Keratinocyte (primary cell): ENCODE measurements around the gene BAZ1B. TPM values are rescaled to one million over a fixed set of nuclear protein-coding genes. Genes with fewer than 3 reads are reported as not detected.

ENCODE experiments used
- DNase-seq: peaks from one replicate; pipeline ENCODE4 v3.0.0-alpha.2; 2011; ENCODE audit warnings: low read depth, missing footprints, low spot score
- FAIRE-seq: peaks from 2 replicates; lab custom pipeline; 2011; peaks lifted over from hg19 to GRCh38; lab: Jason Lieb, UNC
- H2AFZ ChIP-seq: 2 replicates; pipeline ENCODE4 v1.6.0; 2012; ENCODE audit warnings: low read length, control low read depth, inconsistent platforms; ENCODE audit not compliant: control insufficient read depth
- H3K27ac ChIP-seq: 2 replicates; pipeline ENCODE4 v1.5.1; 2011; ENCODE audit warnings: low read length; ENCODE audit not compliant: control insufficient read depth, insufficient read depth
- H3K27me3 ChIP-seq: 3 replicates; pipeline ENCODE4 v1.6.0; 2011; ENCODE audit warnings: low read length; ENCODE audit not compliant: control insufficient read depth, insufficient read depth; ENCODE audit errors: extremely low read depth
- H3K36me3 ChIP-seq, 2 experiments: 2 replicates in 1 of 2; 3 replicates in 1 of 2; pipeline ENCODE4 v1.5.1; 2011; ENCODE audit warnings: low read length in 2 of 2, mild to moderate bottlenecking in 1 of 2; ENCODE audit not compliant: control insufficient read depth in 2 of 2, insufficient read depth in 2 of 2; ENCODE audit errors: extremely low read depth in 1 of 2
- H3K4me1 ChIP-seq: 3 replicates; pipeline ENCODE4 v1.5.1; 2011; ENCODE audit warnings: low read length; ENCODE audit not compliant: control insufficient read depth, insufficient read depth; ENCODE audit errors: extremely low read depth
- H3K4me2 ChIP-seq: 3 replicates; pipeline ENCODE4 v1.6.0; 2011; ENCODE audit warnings: low read depth, low read length; ENCODE audit not compliant: control insufficient read depth, insufficient read depth; ENCODE audit errors: extremely low read depth
- H3K4me3 ChIP-seq, 3 experiments: fragments of 200-600 bp in 1 of 3; sonication (generic) in 1 of 3; 2 replicates in 2 of 3; 3 replicates in 1 of 3; pipeline ENCODE4 v1.5.1; 2011 to 2016; ENCODE audit warnings: low read length in 3 of 3, mild to moderate bottlenecking in 3 of 3, control low read depth in 2 of 3, inconsistent platforms in 1 of 3, low read depth in 1 of 3, mixed read lengths in 1 of 3, mixed run types in 1 of 3, moderate library complexity in 1 of 3; ENCODE audit not compliant: control insufficient read depth in 2 of 3, insufficient read depth in 2 of 3; ENCODE audit errors: extremely low read depth in 1 of 3
- H3K79me2 ChIP-seq: 2 replicates; pipeline ENCODE4 v1.6.0; 2012; ENCODE audit warnings: low read length; ENCODE audit not compliant: control insufficient read depth, insufficient read depth
- H3K9ac ChIP-seq: 3 replicates; pipeline ENCODE4 v1.6.0; 2011; ENCODE audit warnings: low read length; ENCODE audit not compliant: control insufficient read depth, insufficient read depth; ENCODE audit errors: extremely low read depth
- H3K9me1 ChIP-seq: 3 replicates; pipeline ENCODE4 v1.6.0; 2011; ENCODE audit warnings: low read length; ENCODE audit not compliant: control insufficient read depth, insufficient read depth; ENCODE audit errors: extremely low read depth
- H3K9me3 ChIP-seq: 2 replicates; pipeline ENCODE4 v1.5.1; 2012; ENCODE audit warnings: low read depth, low read length; ENCODE audit not compliant: control insufficient read depth
- H4K20me1 ChIP-seq: 3 replicates; pipeline ENCODE4 v1.6.0; 2011; ENCODE audit warnings: low read length; ENCODE audit not compliant: control insufficient read depth, insufficient read depth; ENCODE audit errors: extremely low read depth
- CTCF ChIP-seq, 3 experiments: IDR thresholded peaks in 1 of 3; conservative IDR thresholded peaks in 1 of 3; optimal IDR thresholded peaks in 1 of 3; 2 replicates in 2 of 3; 3 replicates in 1 of 3; pipeline versions ENCODE3 to v1.5.1; 2011; ENCODE audit warnings: low read length in 3 of 3, mild to moderate bottlenecking in 3 of 3, moderate library complexity in 2 of 3, control low read depth in 1 of 3, inconsistent platforms in 1 of 3; ENCODE audit not compliant: insufficient read depth in 2 of 3; ENCODE audit errors: extremely low read depth in 1 of 3
- EZH2 ChIP-seq: IDR thresholded peaks from one replicate; pipeline ENCODE4 v1.6.1; 2012; ENCODE audit warnings: inconsistent platforms, mild to moderate bottlenecking, low read length, moderate library complexity
- dilution Hi-C: fragments of 300-500 bp; cut with MboI; formaldehyde crosslinking; loops from one replicate; pipeline ENCODE4 v1.7.0; 2020; ENCODE audit warnings: low sequenced_read_pairs; ENCODE audit not compliant: extremely low pct_ligation_motif_present
- polyA plus RNA-seq, 5 experiments: library from polyadenylated mRNA; depleted of rRNA in 3 of 5; stranded (reverse) in 3 of 5; stranded (forward) in 1 of 5; unstranded in 1 of 5; fragments of >200 nt; gene quantifications; 1 replicate in 1 of 5; 2 replicates in 3 of 5; 3 replicates in 1 of 5; pipeline versions ENCODE4 v1.2.1 to v1.2.3, GENCODE V29; 2011 to 2012; ENCODE audit warnings: missing spikeins in 2 of 5, low read depth in 1 of 5, low replicate concordance in 1 of 5

Gene BAZ1B
- polyA plus RNA-seq, 1 donor (not counting 4 experiments of a cell fraction or from before 2014, with no cell fraction given), result 24.3 TPM

- no peak for FAIRE-seq
- no peak for TF ChIP-seq CTCF (optimal IDR thresholded peaks at IDR 0.05 in 1 of 3, IDR thresholded peaks at IDR 0.05 in 1 of 3, conservative IDR thresholded peaks at IDR 0.05 in 1 of 3; ENCODE audit: extremely low read depth in 1 of 3, insufficient read depth in 2 of 3, low read length in 3 of 3)
- TF ChIP-seq EZH2, result no peak
- H4K20me1 ChIP-seq, result peaks cover 11% of the 10 kb centered on the region
- peak overlapping the region; percentile 100 for H3K4me2 ChIP-seq
- H3K4me3 ChIP-seq, result peak overlapping the region; percentile 58 to 92 (median 88)
- no peak for DNase-seq
- peaks cover 21% of the 10 kb centered on the region for H3K4me1 ChIP-seq
- dilution Hi-C loops, result no loop called here
- peak overlapping the region; percentile 30 for H2AFZ ChIP-seq
- peak overlapping the region; percentile 75 for H3K27ac ChIP-seq
- peaks cover 0 to 14% of the 10 kb centered on the region in 2 experiments for H3K36me3 ChIP-seq
- no peaks in the 10 kb centered on the region for H3K9me3 ChIP-seq
- H3K27me3 ChIP-seq, result no peaks in the 10 kb centered on the region
- no peaks in the 10 kb centered on the region for H3K9me1 ChIP-seq
- H3K79me2 ChIP-seq, result peaks cover 46% of the 10 kb centered on the region
- peak overlapping the region; percentile 86 for H3K9ac ChIP-seq
Measured at GRCh38 chr7:73521636-73522104, 423 bp downstream of the BAZ1B start.

GRCh38 chr7:73520673-73521635 lies 1.1 kb downstream of the BAZ1B start:
- H4K20me1 ChIP-seq, result peaks cover 11% of the 10 kb centered on the region
- no peak for FAIRE-seq
- no peak for TF ChIP-seq EZH2
- no peaks in the 10 kb centered on the region for H3K9me1 ChIP-seq
- H3K9me3 ChIP-seq, result no peaks in the 10 kb centered on the region
- peak overlapping the region; percentile 58 to 92 (median 88) for H3K4me3 ChIP-seq
- peak overlapping the region; percentile 100 for H3K4me2 ChIP-seq
- H2AFZ ChIP-seq, result no peak overlapping the region
- peaks cover 0 to 14% of the 10 kb centered on the region in 2 experiments for H3K36me3 ChIP-seq
- H3K9ac ChIP-seq, result peak overlapping the region; percentile 86
- dilution Hi-C loops, result no loop called here
- peaks cover 21% of the 10 kb centered on the region for H3K4me1 ChIP-seq
- H3K27ac ChIP-seq, result peak overlapping the region; percentile 67
- peaks cover 53% of the 10 kb centered on the region for H3K79me2 ChIP-seq
- no peaks in the 10 kb centered on the region for H3K27me3 ChIP-seq
- DNase-seq, result no peak
